ENCODE data around the gene GNPTG.

Gene GNPTG

DNA sequence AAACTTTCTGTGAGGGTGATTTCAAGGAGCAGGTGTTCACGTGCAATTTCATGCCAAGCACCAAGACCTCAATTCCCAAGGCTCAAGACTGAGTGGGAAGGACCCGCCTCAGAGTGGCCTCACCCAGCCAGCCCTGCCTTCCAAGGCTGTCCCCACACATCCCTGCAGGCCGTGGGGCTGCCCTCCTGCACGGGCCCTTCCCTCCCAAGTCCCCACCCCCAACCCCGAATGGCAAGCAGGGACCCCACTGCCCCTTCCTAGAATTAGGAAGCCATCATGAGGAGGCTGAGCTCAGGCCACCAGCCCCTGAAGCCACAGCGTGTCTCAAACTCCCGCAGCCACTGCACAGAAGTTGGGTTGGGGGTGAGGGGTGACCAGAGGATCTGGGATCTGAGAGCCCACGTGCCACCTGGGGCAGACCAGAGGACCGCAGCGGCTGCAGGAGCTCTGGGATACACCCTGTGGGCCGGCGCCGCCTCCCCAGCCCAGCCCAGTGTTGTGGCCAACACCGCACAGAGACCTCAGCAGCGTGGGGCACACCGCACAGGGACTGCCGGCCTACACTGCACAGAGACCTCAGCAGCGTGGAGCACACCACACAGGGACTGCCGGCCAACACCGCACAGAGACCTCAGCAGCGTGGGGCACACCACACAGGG lies 20.7 kb downstream of the GNPTG start:
- no peak for DNase-seq

DNA sequence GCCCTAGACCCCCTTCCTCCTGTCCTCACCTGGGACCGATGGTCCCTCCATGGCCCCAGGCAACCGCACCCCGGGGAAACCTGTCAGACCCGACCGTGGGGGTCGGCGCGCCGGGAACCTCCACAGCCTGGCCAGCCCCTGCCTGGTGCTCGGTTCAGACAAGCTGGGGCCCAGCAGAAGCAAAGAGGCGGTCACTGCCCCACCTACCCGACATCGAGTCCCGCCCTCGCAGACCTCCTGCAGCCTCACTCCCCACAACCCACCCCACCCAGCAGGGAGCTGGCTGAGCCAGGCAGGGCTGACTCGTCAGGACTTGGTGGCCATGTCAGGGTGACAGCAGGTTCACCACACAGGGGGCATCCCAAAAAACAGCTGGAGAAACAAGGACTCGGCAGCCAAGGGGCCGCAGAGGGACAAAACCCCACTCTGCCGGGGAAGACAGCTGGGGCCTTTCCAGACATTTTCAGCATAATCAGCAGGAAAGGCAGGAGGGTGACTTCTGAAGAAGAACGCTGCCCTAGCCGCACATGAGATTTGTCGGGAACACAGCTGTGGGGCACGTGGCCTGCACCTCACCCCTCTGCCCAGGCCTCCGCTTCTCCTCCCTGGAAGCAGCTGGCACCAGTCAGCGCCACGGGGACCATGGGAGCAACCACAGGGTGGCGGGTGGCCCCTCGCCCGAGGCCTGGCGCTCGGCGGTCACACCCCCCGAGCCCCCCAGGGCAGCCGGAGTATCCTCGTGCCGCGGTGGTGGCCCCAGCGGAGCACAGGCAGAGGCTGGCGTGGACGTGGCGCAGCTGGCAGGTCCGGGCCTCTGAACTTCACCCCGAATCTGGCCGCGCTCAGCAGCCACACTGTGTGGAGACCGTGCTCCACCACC lies 22.9 kb downstream of the GNPTG start:
- no peak for DNase-seq

DNA sequence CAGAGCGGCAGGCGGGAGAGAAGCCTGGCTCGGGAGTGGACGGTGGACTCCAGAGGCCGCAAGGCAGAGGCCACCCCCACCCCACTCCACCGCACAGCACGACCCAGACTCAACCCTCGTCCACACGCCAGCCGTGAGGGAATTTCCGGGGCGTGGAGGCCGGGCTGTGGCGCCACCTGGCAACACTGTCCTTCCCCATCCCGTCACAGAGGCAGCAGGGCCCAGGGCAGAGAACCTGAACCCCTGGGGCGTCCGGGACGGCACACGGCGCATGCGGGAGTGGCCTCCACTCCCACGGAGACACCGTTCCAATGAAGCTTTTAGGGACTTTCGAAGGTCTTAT lies 23.5 kb downstream of the GNPTG start:
- DNase-seq: no peak

DNA sequence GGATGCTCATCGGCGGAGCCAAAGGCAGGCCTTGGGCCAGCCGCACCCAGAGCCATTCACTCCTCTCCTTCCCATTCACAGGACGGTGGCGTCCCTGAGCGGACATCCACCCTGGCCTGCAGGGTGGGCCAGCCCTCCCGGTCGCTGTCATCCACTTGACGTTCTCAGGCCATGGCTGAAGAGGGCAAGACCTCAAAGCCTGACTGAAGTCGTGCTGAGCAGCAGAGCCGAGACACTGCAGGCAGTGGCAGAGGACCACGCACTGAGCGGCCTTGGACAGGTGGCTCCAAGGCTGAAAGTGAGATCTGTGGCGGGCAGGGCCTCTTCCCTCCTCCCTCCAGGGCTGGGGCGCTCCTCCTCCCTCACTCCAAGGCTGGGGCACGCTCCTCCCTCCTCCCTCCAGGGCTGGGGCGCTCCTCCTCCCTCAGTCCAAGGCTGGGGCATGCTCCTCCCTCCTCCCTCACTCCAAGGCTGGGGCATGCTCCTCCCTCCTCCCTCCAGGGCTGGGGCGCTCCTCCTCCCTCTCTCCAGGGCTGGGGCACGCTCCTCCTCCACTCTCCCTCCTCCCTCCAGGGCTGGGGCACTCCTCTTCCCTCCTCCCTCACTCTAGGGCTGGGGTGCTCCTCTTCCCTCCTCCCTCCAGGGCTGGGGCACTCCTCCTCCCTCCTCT lies 24.1 kb downstream of the GNPTG start:
- no peak for DNase-seq

DNA sequence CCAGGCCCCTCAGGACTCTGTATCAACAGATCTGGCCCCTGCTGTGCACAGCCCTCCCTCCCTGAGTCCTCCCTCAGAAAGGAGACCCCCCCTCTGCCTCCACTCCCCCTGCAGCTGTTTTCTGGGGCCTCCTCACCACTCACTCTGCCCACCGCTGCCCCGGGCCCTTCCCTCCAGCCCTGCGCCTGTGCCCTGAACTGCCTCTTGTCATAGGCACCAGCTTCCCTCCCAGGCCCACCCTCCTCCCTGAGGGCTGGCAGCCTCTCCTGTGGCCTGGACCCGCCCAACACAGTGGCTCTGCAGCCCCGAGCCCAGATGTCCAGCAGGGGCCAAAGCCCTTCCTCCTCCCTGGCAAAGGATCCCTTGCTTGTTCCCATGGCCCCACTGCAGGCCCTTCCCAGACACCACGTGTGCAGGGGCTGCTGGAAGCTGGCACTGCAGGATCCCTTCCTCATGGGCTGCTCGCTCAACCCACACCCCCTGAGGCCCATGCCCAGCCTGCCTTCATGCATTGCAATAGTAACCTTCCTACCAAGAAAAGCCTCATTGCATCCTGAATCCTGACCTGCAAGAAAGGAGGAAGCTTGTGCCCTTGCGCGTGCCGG lies 25.8 kb downstream of the GNPTG start:
- no peak for DNase-seq

DNA sequence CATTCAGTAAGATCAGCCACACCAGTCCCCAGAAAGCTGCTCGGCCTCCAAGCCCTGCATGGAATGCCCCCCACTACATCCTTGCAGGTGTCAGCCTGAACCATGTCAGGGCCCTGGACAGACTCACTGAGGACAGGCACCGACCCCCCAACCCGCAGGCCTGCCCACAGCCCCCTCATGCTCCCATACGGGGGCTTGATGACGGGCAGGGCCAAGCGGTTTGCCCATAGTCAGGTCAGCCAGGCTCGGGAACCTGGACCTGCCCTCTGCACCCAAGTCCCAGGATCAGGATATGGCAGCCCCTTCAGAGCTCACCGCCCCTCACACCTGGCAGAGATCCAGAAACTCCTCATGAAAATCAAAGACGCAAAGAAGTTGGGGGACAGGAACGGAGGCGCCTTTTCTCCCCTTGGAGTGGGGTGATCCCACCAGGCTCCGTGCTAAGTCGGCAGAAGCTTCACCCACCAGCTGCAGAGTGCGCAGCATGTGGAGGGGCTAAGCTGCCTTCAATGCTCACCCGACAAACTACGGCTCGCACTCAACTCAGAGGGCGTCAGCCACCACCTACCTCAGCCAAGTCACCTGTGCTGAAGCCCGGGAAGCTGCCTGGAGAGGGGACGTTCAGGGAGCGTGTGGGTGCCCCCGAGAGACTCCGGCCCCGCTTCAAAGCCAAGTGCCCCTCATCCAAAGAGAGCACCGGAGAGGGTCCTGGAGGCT lies 26.5 kb downstream of the GNPTG start:
- no peak for DNase-seq

DNA sequence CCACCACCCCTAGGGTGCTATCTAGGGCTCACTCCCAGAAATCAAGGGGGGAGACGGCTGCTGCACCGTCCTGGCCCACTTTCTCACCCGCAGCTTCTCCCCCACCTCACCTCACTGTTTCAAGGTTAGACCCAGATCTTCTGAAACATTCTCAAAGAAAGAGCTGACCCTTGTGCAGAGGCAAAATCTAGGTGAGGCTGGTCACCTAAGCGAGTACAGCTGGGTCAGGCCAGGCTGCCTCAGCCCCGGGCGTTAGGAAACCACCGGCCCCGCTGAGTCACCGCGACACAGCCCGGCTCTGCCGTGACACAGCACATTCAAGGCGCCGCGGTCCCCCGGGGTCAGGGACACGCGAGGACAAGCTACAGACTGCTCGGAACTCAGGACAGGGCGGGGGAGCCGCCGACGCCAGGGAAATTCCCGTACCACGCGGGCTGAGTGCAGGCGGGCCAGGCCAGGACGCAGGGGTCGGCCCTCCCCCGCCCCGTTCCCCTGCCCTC lies 27.1 kb downstream of the GNPTG start:
- peak; percentile 73 to 88 for DNase-seq

DNA sequence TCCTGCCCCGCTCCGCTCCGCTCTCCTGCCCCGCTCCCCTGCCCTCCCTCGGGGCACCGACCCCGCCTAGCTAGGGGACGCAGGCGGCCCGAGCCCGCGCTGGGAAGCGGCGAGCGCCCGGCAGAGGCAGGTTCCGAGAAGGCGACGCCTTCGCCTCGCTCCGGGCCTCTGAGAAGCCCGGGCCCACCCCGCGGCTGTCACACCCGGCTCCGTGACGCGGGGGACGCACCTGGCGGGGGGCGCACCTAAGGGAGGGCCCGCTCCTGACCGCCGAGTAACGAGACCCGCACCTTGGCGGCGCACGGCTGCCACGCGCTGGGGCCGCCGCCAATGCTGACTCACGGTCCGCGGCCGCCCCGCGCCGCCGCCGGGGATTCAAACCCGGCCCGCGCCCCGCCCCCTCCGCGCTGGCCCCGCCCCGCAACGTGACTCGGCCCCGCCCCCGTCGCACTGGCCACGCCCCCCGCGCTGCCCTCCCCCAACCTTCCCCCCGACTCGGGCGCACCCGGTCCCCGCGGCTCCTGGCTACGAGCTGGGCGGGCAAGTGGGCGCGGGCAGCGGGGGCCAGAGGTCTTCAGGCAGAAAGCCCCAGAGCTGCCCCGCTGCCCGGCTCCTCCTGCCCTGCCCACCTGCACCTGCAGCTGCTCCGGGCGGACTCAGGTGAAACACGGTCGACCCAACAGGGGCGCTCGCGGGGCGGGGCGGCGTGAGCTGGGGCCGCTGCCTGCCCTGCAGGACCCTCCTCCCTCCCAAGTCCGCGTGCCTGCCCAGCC lies 27.8 kb downstream of the GNPTG start:
- peak; percentile 36 to 64 for DNase-seq

DNA sequence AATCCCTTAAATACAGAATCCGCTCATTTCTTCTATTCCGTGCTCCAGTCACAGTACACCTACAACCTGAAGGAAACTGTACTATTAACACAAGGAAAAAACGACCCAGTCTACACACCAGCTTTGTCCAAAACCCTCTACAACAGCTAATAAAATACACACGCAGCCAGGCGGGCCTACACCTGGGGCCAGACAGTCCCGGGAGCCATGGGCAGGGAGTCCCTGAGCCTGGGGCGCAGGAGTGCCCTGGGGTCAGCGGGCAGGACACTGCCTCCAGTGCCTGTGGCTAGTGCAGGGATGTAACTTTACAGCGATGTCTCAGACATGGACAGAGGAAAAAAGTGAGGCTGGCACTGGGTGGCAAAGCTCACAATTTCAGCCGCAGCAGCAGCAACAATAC lies 28.5 kb downstream of the GNPTG start:
- DNase-seq: no peak

DNA sequence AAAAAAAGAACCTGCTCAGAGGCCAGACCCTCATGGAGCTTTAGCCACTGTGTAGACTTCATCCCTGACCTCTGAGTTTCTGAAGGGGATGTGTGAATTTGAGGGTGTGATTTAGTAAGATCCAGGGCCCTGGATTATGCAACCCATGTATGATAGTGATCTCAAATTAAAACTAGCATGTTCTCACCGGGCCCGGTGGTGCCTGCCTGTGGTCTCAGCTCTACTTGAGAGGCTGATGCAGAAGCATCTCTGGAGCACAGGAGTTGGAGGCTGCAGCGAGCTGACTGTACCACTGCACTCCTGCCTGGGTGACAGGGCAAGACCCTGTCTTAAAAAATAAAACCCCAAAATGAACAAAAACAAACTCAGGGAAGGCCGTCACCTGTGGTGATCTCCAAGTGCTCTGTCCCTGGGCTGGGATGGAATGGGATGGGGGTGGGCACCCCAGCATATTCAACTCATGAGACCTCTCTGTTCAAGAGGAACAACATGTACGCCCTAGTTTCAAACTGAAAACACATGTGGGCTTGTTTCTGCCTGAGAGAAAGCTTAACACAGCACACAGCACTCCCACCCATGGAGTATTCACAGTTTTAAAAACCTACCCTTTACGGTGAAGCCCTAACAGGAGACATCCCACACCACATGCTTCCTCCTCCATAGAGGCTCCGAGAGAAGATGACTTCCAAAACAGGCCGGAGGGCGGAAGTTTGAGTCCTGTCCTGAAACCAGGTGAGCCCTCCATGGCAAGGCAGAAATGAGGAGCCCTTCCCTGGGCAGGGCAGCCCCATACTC lies 30.1 kb downstream of the GNPTG start:
- DNase-seq: peak in 1 of 2 donors; percentile 7

DNA sequence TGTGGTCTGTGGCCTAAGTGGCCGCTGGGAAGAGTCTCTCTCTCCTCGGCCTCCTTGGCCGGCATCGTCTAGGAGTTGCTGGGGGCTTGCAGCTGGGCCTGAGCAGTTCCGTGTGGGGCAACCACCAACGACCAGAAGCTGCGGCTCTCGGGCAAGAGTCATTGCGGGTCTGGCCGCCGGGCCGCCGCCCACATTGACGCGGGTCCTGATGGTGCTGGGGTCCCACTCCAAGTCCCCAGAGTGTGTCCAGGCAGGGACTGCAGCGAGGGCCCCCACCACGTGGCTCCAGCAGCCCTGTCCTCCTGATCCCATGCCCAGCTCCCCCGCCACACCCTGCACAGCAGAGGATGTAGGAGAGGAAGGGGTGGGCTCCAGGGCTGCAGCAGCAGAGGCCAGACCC lies 31.8 kb downstream of the GNPTG start:
- no peak for DNase-seq

DNA sequence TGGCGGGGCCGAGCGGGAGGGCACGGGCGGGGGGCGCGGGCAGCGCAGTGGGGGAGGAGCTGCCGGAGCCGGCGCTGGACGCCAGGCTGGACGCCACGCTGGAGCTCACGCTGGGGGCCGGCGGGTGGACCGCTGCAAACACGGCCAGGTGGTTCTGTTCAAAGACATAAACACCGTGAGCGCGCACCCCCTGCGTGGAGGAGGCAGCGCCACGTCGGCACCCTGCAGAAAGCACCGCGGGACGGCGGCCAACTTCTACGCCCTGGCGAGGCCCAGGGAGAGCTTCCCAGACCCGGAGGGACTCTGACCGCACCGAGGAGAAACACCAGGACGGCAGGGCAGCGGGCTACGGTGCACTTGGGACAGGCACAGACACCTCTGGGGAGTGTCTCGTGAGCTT lies 33.5 kb downstream of the GNPTG start:
- no peak for DNase-seq

DNA sequence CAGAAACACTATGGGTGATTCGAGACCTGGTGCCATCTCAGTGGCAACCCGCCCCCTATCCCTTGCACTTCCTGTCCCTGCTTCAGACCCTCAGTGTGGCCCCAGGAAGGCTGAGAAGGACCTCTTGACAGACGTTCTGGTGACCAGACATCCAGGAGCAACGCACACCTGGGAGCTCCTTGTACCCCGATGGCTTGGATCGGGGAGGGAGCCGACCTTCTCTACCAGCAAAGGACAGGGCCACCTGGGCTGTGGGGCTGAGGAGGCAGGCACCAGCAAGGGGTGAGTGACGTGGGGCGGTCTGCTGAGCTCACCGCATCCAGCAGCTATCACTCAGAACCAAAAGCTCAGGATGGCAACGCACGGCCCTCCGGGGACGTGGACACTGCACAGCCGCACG lies 35.6 kb downstream of the GNPTG start:
- DNase-seq: no peak

DNA sequence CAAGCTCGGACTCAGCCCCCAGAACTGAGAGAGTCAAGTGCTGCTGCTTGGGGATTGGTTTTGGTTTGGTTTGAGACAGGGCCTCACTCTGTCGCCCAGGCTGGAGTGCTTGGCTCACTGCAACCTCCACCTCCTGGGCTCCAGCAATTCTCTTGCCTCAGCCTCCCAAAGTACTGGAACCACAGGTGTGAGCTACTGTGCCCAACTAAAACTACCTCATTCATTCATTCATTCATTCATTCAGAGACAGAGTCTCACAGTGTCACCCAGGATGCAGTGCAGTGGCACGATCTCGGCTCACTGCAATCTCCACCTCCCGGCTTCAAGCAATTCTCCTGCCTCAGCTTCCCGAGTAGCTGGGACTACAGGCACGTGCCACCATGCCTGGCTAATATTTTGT lies 38.0 kb downstream of the GNPTG start:
- no peak for DNase-seq

DNA sequence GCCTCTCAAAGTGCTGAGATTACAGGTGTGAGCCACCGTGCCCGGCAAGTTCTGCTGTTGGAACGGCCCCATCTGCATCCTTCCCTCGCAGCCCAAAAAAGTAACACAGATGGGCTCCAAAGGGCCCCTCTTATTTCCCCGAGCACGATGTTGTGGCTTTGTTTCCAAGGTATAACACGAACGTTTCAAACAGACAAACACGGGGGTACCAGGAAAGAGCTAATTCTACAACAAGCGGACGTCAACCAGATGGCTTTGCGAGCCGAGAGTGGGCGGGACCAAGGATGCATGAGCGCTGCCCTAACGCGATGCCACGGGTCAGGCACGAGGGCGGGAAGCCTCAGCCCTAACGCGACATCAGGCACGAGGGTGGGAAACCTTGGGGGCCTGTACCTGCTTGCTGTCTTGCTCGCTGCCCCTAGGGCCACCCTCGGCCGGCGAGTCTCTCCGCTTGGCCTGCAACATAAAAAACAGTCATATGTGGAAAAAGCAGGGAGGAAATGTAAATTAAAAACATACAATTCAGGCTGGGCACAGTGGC lies 38.6 kb downstream of the GNPTG start:
- no peak for DNase-seq

DNA sequence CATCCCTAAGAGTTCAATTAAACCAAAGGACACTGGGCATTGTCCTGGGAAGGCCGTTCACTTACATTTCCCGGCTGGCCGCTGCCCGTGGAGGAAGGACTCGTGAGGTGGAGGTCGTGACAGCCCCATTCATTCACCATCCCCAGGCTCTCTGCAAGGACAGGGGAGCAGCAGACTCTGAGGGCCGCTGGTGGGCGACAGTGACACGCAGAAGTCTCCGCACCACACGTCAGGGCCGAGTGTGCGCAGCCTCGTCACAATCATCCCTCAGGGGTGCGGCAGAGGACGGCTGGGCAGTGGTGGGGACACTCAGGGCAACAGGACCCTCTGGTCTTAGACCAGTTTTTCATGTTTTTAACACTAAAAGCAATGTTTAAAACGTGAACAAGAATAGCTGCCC lies 41.1 kb downstream of the GNPTG start:
- no peak for DNase-seq

DNA sequence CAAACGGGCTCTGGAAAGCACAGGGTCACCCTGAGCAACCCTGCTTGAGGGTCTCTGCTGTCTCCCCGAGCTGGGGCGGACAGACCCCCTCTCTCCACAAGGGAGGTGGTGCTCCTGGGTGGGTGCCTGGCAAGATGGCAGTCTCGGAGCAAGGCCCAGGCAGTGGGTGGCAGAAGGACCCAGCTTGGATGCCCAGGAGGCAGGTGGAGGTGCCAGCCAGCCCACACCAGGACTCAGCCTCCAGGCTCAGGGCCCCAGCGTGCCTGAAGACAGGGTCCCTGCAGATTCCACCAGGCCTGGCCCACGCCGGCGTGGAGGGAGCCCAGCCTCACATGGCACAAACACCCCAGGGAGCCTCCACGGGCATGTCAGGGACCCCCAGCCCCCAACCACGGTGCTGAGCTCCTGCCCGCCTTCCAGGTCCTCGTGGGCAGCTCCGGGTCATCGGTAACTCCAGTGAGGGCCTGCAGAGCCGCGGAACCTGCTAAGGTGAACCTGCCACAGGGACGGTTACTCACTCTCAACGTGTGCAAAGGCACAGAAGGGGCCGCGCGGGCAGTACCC lies 42.0 kb downstream of the GNPTG start:
- no peak for DNase-seq

DNA sequence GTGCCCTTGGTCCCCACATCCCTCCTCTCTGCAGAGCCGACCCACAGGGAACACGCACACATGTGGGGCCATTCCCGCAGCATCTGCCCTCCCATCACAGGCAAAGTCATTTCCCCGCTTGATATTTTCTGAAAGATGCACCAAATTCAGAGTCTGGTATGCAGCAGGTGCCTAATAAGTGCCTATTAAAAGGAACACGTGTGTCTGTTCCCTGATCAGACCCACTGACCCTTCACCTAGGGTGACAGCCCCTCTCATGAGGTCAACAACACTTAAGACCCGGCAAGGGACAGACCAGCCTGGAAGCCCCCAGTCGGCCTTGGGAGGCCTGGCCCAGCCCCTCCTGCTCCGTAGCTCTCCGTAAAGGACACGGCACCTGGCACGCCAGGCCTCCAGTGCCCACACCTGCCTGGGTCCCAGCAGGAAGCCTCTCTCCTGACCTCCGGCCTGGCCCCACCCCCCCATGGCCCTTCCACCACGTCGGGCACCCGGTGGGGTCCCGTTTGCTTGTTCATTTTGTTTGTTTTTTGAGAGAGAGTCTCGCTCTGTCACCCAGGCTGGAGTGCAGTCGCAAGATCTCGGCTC lies 42.7 kb downstream of the GNPTG start:
- no peak for DNase-seq

DNA sequence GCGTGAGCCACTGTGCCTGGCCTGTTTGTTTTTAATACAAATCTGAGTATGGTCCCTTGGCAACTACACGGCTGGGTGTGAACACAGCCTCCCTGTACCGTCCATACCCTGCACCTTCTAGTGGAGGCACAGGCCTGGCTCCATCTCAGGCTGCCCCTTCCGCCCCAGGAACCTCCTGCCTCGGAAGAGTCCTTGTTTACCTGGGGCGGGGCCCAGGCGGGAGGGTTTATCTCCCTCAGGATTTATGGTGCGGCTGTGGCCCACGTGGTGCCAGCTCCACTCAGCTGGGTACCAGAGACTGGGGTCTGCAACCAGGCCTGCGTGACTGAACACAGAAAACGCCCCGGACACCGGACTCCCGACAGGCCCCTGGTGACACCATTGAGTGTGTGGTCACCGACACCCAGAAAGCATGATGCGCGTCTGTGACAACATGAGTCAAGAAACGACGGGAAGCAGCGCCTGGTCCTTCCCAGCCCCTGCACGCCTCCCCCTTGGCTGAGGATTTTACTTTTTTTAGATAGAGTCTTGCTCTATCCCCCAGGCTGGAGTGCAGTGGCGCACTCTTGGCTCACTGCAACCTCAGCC lies 43.8 kb downstream of the GNPTG start:
- DNase-seq: no peak
